Natural killer cell (primary cell): ENCODE measurements around the gene DDX23. TPM values are rescaled to one million over a fixed set of nuclear protein-coding genes. Genes with fewer than 3 reads are reported as not detected.

ENCODE experiments used
- ATAC-seq, 3 donors: fragments of 150-1000 bp in 2 of 3; fragments of 200-7000 bp in 1 of 3; cut with Tn5 transposase; 1 replicate in 1 of 3; 2 replicates in 2 of 3; pipeline ENCODE4 v1.10.0; 2021; ENCODE audit warnings: mild to moderate bottlenecking in 2 of 3, moderate library complexity in 2 of 3
- DNase-seq, 2 donors: peaks; one replicate each; pipeline versions ENCODE4 v3.0.0 to v3.0.0-alpha.2; 2013 to 2021; ENCODE audit warnings: mixed read lengths in 1 of 2
- H3K27ac ChIP-seq: one replicate; pipeline ENCODE4 v1.5.1; 2013; ENCODE audit warnings: mild to moderate bottlenecking, low read length
- H3K27me3 ChIP-seq: one replicate; pipeline ENCODE4 v1.6.1; 2013; ENCODE audit warnings: low read length; ENCODE audit not compliant: control insufficient read depth, insufficient read depth
- H3K36me3 ChIP-seq: one replicate; pipeline ENCODE4 v1.6.1; 2013; ENCODE audit warnings: low read length; ENCODE audit not compliant: control insufficient read depth, insufficient read depth
- H3K4me1 ChIP-seq: one replicate; pipeline ENCODE4 v1.6.1; 2013; ENCODE audit warnings: low read length; ENCODE audit not compliant: control insufficient read depth, insufficient read depth
- H3K4me3 ChIP-seq: one replicate; pipeline ENCODE4 v1.5.1; 2013; ENCODE audit warnings: low read length
- H3K9me3 ChIP-seq: one replicate; pipeline ENCODE4 v1.6.1; 2013; ENCODE audit warnings: low read length; ENCODE audit not compliant: control insufficient read depth, insufficient read depth
- H3K27ac Mint-ChIP-seq, 2 donors: one replicate each; pipeline ENCODE4 v1.8.0; 2022; ENCODE audit warnings: mild to moderate bottlenecking in 2 of 2, mixed read lengths in 2 of 2, moderate library complexity in 1 of 2
- H3K27me3 Mint-ChIP-seq, 2 donors: one replicate each; pipeline ENCODE4 v1.8.0; 2022; ENCODE audit warnings: low read depth in 2 of 2, mixed read lengths in 2 of 2
- H3K36me3 Mint-ChIP-seq: one replicate; pipeline ENCODE4 v1.8.0; 2022; ENCODE audit warnings: mixed read lengths
- H3K4me1 Mint-ChIP-seq, 2 donors: one replicate each; pipeline ENCODE4 v1.8.0; 2022; ENCODE audit warnings: mixed read lengths in 2 of 2
- H3K4me3 Mint-ChIP-seq: one replicate; pipeline ENCODE4 v1.8.0; 2022; ENCODE audit warnings: mild to moderate bottlenecking, moderate library complexity, mixed read lengths
- H3K9me3 Mint-ChIP-seq, 2 donors: one replicate each; pipeline ENCODE4 v1.8.0; 2022; ENCODE audit warnings: mixed read lengths in 2 of 2
- WGBS: methylation state at CpG from one replicate; pipeline ENCODE4 v1.1.7; 2013; ENCODE audit warnings: missing lambda C conversion rate; ENCODE audit not compliant: insufficient coverage; 5-methylcytosine and 5-hydroxymethylcytosine counted together
- intact Hi-C: fragments of 100-400 bp; cut with micrococcal nuclease; formaldehyde crosslinking; loops from one replicate; pipeline ENCODE4 v1.14.2; 2022
- total RNA-seq, 4 donors: library from RNA; stranded (reverse); fragments of 120-200 nt in 1 of 4; gene quantifications; one replicate each; pipeline versions ENCODE4 v1.2.3 to v1.2.4, GENCODE V29; 2013 to 2022
- TF ChIP-seq, protein P1 (sequence below): fragments of 200-600 bp; IDR thresholded peaks from one replicate; pipeline ENCODE4 v1.8.0; 2022; ENCODE audit warnings: antibody characterized with exemption

The DDX23 gene
- total RNA-seq, 3 donors from 2014 or later (not counting 1 experiment from before 2014, with no cell fraction given): 96.0 to 123 (median 104) TPM

DNA sequence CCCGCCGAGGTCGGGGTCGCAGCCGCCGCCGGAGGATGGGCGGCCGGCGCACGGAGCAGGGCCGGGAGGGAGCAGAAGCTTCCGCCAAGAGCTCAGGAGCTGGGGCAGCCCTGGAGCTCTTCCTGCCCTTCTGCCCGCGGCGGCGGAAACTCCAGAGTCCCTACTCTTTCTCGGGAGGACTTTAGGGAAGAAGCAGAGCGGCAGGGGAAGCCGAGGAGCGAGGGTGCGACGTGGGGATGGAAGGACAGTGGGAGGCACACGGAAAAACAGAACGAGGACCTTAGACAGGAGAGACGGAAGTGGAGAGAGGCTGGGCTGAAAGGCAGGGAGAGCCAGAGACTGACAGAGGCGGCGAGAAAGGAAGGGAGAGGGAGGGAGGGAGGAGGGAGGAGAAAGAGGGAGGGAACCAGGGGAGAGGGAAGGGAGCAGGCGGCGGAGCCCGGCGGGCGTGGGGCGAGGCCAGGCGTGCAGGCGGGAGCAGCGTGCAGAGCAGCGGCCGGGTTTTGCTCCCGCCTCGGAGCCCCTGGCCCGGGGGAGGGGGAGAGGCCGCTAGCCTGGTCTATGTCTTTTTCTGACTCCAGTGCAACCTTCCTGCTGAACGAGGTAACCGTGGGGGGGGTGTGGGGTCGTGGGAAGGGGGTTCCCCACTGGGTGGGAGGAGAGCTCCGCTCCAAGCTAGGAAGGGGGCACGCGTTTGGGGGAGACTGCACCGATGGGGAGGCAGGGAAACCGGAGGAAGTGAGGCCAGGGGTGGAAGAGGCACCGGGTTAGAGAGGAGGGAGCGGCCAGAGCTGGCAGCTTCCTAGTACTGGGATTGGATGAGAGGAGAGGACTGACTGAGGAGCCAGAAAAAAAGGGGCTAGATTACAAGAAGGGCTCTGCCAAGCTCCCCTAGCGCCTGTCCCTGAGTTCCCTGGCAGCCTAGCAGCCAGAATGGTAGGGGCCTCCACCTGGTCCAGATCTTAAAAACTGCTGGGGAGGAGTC, 36.5 kb downstream of the DDX23 start:
- peaks cover 12 to 52% of the 10 kb centered on the region in 2 donors for H3K4me1 Mint-ChIP-seq
- peak overlapping the region; percentile 93 for H3K4me3 Mint-ChIP-seq
- no peaks in the 10 kb centered on the region for H3K36me3 Mint-ChIP-seq
- H3K4me1 ChIP-seq: peaks cover 35% of the 10 kb centered on the region
- H3K4me3 ChIP-seq: peak overlapping the region; percentile 60
- ATAC-seq (peak; percentile 31 to 53 (median 37)), DNase-seq (peak in 1 of 2 donors; percentile 56)
- TF ChIP-seq, protein P1, sequence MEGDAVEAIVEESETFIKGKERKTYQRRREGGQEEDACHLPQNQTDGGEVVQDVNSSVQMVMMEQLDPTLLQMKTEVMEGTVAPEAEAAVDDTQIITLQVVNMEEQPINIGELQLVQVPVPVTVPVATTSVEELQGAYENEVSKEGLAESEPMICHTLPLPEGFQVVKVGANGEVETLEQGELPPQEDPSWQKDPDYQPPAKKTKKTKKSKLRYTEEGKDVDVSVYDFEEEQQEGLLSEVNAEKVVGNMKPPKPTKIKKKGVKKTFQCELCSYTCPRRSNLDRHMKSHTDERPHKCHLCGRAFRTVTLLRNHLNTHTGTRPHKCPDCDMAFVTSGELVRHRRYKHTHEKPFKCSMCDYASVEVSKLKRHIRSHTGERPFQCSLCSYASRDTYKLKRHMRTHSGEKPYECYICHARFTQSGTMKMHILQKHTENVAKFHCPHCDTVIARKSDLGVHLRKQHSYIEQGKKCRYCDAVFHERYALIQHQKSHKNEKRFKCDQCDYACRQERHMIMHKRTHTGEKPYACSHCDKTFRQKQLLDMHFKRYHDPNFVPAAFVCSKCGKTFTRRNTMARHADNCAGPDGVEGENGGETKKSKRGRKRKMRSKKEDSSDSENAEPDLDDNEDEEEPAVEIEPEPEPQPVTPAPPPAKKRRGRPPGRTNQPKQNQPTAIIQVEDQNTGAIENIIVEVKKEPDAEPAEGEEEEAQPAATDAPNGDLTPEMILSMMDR: no peak
- H3K27ac Mint-ChIP-seq: peak overlapping the region in 1 of 2 donors; percentile 73
- 2% methylated on average over 54 of the region's 54 CpGs for WGBS
- no peaks in the 10 kb centered on the region for H3K36me3 ChIP-seq
- no peaks in the 10 kb centered on the region for H3K9me3 ChIP-seq
- peaks cover 8 to 16% of the 10 kb centered on the region in 2 donors for H3K27me3 Mint-ChIP-seq
- intact Hi-C loops: no loop called here
- H3K9me3 Mint-ChIP-seq: no peaks in the 10 kb centered on the region
- H3K27ac ChIP-seq: no peak overlapping the region
- peaks cover 11% of the 10 kb centered on the region for H3K27me3 ChIP-seq

DNA sequence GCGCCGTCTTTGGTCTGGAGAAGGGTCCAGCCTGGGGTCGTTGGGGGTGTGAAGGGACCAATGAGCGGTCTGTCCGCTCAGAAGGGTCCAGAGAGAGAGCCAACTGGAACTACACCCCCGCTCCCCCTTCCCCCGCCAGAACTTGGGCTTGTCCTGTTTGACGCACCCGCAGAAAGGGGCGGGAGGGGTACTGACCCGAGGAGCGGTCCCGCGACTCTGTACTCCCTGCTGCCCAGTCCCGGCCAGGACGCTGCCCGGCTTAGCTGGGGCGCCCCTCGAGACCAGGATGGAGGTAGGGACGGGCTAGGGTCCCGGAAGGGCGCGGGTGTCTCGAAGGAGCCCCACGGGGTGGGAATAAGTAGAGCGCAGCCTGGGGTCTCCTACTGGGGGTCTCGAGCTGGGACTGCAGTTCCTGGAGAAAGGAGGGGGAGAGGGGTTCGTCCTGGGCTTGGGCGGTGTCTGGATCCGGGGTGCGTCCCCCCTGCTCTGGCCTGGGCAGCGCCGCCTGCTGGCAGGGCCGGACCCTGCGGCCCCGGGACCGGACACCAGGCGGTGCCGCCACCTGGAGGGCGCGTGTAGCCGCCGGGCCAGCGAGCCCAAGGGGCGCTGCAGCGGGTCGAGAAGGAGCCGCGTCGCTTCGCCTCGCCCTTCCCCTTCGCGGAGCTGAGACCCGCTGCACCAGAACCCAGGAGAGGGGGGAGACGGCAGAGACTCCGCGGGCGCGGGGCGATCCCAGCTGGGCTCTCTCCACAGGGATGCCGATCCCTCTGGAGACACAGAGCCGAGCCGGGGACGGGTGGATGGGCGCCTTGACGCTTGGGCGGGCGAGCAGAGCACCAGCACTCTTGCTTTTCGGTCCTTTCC, 37.5 kb downstream of the DDX23 start:
- H3K27me3 ChIP-seq: peaks cover 11% of the 10 kb centered on the region
- ATAC-seq (peak; percentile 84 to 93 (median 89)), DNase-seq (peak; percentile 86 to 87)
- Mint-ChIP-seq H3K27ac (peak overlapping the region in 1 of 2 donors; percentile 73), H3K27me3 (peaks cover 8 to 16% of the 10 kb centered on the region in 2 donors), H3K9me3 (no peaks in the 10 kb centered on the region), H3K4me3 (peak overlapping the region; percentile 93), H3K36me3 (no peaks in the 10 kb centered on the region), H3K4me1 (peaks cover 12 to 52% of the 10 kb centered on the region in 2 donors)
- under 1% methylated on average over 70 of the region's 70 CpGs for WGBS
- no peaks in the 10 kb centered on the region for H3K36me3 ChIP-seq
- intact Hi-C loops: no loop called here
- H3K9me3 ChIP-seq: no peaks in the 10 kb centered on the region
- H3K27ac ChIP-seq: no peak overlapping the region
- H3K4me3 ChIP-seq: peak overlapping the region; percentile 60
- TF ChIP-seq, protein P1: peak; percentile 99
- peaks cover 35% of the 10 kb centered on the region for H3K4me1 ChIP-seq

DNA sequence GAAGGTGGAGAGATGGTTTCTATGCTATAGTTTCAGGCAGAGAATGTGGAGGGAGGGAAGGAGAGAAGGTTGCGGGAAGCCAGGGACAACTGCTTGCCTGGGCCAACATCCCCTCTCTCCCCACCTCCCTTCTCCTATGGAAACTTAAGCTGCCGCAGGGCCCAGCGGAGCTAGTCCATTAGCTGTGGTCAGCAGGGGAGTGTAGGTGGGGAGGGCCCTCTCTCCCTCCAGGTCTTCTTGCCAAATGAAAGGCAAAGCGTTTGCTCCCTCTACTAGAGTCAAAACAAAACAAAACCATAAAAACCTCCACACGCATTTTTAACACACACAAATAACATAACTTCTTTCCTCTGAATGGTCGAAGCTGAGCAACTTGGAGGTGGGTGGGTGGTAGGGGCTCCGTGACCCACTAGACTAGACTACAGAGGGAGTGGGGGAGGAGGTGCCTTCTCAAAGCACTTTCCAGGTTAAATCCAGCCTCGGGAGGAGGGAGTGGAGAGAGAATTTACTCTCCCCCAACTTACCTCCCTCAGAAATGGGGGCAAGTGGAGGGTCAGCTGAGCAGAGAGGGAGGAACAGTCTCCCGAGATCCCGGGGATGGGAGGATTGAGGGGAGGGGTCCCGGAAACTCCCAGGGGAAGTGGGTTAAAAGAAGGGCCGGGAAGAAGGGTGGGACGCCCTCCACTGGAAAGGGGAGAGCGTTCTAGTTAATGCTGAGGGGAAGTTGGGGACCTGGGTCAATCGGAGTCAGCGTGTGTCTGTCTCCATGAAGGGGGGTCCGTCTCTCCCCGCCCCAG, 38.3 kb downstream of the DDX23 start:
- 10% methylated on average over 11 of the region's 18 CpGs for whole genome bisulfite sequencing
- Histone ChIP-seq H3K4me1 (peaks cover 30% of the 10 kb centered on the region), H3K27ac (no peak overlapping the region), H3K4me3 (peak overlapping the region; percentile 60), H3K36me3 (no peaks in the 10 kb centered on the region), H3K27me3 (peaks cover 11% of the 10 kb centered on the region), H3K9me3 (no peaks in the 10 kb centered on the region)
- Mint-ChIP-seq H3K4me3 (peak overlapping the region; percentile 93), H3K9me3 (no peaks in the 10 kb centered on the region), H3K27ac (peak overlapping the region in 1 of 2 donors; percentile 73), H3K36me3 (no peaks in the 10 kb centered on the region), H3K27me3 (peaks cover 8 to 16% of the 10 kb centered on the region in 2 donors), H3K4me1 (peaks cover 12 to 46% of the 10 kb centered on the region in 2 donors)
- intact Hi-C loops: no loop called here
- DNase-seq: peak in 1 of 2 donors; percentile 30
- TF ChIP-seq, protein P1: no peak
- no peak for ATAC-seq
